SU-DHL-6 (cell line): Measurements from ENCODE around the gene NFYC.

ENCODE experiments used
- EZH2phosphoT487 ChIP-seq: fragments of 200-600 bp; sonication (generic), shearing (Covaris generic); conservative IDR thresholded peaks from 2 replicates; pipeline ENCODE4 v1.6.1; 2018; ENCODE audit warnings: mild to moderate bottlenecking, antibody characterized with exemption, low read length, moderate library complexity, mixed read lengths
- TF ChIP-seq, protein P1 (sequence below): fragments of 200-600 bp; sonication (generic); IDR thresholded peaks from one replicate; pipeline ENCODE4 v1.5.1; 2017; ENCODE audit warnings: antibody characterized with exemption, mild to moderate bottlenecking, low read length, moderate library complexity; ENCODE audit not compliant: insufficient read depth, poor library complexity, severe bottlenecking

DNA sequence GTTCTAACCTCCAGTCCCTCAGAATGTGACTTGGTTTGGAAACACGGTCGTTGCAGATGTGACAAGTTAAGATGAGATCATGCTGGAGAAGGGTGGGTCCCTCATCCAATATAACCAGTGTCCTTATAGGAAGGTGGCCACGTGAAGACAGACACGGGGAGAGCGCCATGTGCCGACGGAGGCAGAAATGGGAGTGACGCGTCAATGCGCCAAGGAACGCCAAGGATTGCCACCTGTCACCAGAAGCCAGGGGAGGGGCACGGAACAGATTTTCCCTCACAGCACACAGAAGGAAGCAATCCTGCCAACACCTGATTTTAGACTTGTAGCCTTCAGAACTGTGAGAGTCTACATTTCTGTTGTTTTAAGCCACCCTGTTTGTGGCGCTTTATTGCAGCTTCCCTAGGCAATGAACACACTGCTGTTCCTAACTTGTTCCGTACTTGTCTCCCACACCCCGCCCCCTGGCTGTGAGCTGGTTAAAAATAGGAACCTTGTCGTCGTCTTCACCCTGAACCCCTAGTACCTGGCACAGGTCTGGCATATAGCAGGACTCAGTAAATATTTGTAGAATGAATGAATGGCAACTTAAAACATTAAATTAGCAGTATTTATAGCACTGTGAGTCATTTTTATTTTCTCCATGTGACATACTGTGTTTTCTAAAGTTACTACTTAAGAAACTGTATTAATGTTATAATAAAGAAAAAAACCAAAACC lies 40.2 kb upstream of the NFYC start:
- TF ChIP-seq, protein P1, sequence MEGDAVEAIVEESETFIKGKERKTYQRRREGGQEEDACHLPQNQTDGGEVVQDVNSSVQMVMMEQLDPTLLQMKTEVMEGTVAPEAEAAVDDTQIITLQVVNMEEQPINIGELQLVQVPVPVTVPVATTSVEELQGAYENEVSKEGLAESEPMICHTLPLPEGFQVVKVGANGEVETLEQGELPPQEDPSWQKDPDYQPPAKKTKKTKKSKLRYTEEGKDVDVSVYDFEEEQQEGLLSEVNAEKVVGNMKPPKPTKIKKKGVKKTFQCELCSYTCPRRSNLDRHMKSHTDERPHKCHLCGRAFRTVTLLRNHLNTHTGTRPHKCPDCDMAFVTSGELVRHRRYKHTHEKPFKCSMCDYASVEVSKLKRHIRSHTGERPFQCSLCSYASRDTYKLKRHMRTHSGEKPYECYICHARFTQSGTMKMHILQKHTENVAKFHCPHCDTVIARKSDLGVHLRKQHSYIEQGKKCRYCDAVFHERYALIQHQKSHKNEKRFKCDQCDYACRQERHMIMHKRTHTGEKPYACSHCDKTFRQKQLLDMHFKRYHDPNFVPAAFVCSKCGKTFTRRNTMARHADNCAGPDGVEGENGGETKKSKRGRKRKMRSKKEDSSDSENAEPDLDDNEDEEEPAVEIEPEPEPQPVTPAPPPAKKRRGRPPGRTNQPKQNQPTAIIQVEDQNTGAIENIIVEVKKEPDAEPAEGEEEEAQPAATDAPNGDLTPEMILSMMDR = no peak
- no peak for TF ChIP-seq EZH2phosphoT487
